ENCODE data around the gene GCNT3. TPM values are rescaled to one million over a fixed set of nuclear protein-coding genes. Genes with fewer than 3 reads are reported as not detected.

GCNT3 gene
- total RNA-seq, 1 experiment from 2014 or later = 0.20 TPM

DNA sequence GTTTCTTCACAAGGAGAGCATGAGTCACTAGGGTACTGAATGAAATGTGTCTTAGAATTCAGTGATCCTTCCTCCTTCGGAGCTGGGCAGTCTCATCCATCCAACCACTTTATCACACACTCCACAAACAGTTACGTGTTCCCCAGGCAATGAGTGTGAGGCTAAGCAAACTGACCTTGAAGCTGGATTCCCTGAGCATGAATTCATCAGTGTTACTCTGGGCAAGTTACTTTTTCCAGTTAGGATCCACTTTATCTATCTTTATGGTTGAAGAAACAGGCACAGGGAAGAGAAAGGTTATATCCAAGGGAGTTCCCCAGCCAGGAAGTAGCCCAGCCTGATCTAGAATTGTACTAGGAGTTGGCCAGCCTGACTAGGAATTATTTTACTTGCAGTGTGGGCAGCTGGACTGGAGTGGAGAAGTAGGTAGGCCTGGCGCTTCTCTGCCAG, 17.1 kb upstream of the GCNT3 start (continued):
- no peak for TF ChIP-seq ZNF138 (CRISPR knock-in tag; conservative IDR thresholded peaks at IDR 0.05)
- TF ChIP-seq, protein P1, sequence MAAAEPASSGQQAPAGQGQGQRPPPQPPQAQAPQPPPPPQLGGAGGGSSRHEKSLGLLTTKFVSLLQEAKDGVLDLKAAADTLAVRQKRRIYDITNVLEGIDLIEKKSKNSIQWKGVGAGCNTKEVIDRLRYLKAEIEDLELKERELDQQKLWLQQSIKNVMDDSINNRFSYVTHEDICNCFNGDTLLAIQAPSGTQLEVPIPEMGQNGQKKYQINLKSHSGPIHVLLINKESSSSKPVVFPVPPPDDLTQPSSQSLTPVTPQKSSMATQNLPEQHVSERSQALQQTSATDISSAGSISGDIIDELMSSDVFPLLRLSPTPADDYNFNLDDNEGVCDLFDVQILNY (CRISPR knock-in tag; IDR thresholded peaks at IDR 0.05) = no peak
- TF ChIP-seq, protein P2, sequence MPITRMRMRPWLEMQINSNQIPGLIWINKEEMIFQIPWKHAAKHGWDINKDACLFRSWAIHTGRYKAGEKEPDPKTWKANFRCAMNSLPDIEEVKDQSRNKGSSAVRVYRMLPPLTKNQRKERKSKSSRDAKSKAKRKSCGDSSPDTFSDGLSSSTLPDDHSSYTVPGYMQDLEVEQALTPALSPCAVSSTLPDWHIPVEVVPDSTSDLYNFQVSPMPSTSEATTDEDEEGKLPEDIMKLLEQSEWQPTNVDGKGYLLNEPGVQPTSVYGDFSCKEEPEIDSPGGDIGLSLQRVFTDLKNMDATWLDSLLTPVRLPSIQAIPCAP (CRISPR knock-in tag; IDR thresholded peaks at IDR 0.05) = no peak

DNA sequence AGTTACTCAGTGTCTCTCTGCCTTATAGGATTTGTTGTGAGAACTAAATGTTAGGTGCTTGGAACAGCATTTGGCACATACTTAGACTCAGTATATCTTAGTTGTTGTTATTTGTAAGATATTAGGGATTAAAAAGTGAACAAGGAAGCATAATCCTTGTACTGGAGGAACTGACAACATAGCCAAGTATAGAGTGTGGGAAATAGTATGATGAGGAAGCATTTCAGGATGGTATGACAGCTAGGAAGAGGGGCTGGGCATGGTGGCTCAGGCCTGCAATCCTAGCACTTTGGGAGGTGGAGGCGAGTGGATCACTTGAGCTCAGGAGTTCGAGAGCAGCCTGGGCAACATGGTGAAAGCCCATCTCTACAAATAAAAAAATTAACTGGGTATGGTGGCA, 16.6 kb upstream of the GCNT3 start:
- CTCF ChIA-PET = interaction anchor here (2.4 kb wide), 1 partner anchor 66 kb away, joined by 6 read pairs; no protein-coding TSS in a partner anchor
- Mint-ChIP-seq H3K9me3 (peaks cover 8% of the 10 kb centered on the region; the same call in 1 of the 2 replicates), H3K4me3 (no peak overlapping the region), H3K27me3 (ENCODE audit: low read depth) (no peaks in the 10 kb centered on the region; the same call in 1 of the 2 replicates), H3K36me3 (peaks cover 2% of the 10 kb centered on the region; the same call in 1 of the 2 replicates), H3K27ac (no peak overlapping the region), H3K4me1 (no peaks in the 10 kb centered on the region)
- DNase-seq (ENCODE audit: low spot score) = no peak
- ATAC-seq = no peak
- POLR2A ChIA-PET = no interaction called here
- TF ChIP-seq FOXP1 (CRISPR knock-in tag; IDR thresholded peaks at IDR 0.05; ENCODE audit: borderline replicate concordance) = no peak

DNA sequence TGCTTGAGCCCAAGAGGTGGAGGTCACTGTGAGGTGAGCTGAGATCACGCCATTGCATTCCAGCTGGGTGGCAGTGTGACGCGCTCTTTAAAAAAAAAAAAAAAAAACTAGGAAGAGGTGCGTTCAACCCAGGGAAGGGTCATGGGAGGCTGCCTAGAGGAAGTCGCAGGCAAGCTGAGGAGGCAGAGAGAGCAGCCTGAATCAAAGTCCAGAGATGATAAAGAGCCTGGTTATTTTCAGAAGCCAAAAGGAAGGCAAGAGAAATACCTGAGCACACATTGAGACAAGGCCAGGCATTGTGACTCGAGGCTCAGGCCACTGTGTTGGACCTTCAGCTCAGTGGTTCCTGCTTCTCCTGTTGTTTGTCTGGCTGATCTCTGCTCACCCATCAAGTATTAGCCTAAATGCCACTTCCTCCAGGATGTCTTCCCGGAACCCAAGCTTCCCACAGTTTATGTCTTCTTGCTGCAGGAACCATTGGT, 16.1 kb upstream of the GCNT3 start:
- CTCF ChIA-PET = interaction anchor here (2.4 kb wide), 1 partner anchor 67 kb away, joined by 6 read pairs; no protein-coding TSS in a partner anchor

DNA sequence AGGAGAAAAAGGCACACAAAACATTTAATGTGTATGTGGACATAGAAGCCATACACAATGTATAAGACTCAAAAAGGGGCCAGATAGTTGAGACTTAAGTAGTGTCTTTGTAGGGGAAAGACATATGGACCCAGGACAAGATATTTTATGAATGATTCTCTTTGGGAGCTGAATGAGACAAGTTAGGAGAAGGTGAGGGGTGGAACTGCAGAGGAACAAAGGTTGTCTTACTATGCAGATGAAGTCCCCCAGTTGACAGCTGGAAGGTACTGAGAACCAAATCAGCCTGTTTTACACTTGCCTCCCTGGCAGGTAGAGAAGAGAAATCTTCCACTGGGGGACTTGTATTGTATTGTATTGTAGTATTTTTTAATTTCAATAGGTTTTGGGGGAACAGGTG, 14.9 kb upstream of the GCNT3 start:
- CTCF ChIA-PET = no interaction called here
- H3K27me3 Mint-ChIP-seq (ENCODE audit: low read depth) = no peaks in the 10 kb centered on the region; the same call in 1 of the 2 replicates
- TF ChIP-seq SMAD3 (CRISPR knock-in tag; IDR thresholded peaks at IDR 0.05; ENCODE audit: borderline replicate concordance) (no peak), CREM (CRISPR knock-in tag; IDR thresholded peaks at IDR 0.05) (no peak), NFE2L1 (CRISPR knock-in tag; IDR thresholded peaks at IDR 0.05) (no peak), ZNF671 (CRISPR knock-in tag; IDR thresholded peaks at IDR 0.05) (no peak), NFYB (CRISPR knock-in tag; conservative IDR thresholded peaks at IDR 0.05; ENCODE audit: low read depth) (no peak), JUN (CRISPR knock-in tag; IDR thresholded peaks at IDR 0.05) (no peak), MXD4 (CRISPR knock-in tag; IDR thresholded peaks at IDR 0.05; ENCODE audit: borderline replicate concordance) (no peak), TCF7 (CRISPR knock-in tag; IDR thresholded peaks at IDR 0.05; ENCODE audit: low read depth) (no peak)
- TF ChIP-seq, protein P3, sequence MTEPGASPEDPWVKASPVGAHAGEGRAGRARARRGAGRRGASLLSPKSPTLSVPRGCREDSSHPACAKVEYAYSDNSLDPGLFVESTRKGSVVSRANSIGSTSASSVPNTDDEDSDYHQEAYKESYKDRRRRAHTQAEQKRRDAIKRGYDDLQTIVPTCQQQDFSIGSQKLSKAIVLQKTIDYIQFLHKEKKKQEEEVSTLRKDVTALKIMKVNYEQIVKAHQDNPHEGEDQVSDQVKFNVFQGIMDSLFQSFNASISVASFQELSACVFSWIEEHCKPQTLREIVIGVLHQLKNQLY (CRISPR knock-in tag; IDR thresholded peaks at IDR 0.05) = no peak
- TF ChIP-seq, protein P4, sequence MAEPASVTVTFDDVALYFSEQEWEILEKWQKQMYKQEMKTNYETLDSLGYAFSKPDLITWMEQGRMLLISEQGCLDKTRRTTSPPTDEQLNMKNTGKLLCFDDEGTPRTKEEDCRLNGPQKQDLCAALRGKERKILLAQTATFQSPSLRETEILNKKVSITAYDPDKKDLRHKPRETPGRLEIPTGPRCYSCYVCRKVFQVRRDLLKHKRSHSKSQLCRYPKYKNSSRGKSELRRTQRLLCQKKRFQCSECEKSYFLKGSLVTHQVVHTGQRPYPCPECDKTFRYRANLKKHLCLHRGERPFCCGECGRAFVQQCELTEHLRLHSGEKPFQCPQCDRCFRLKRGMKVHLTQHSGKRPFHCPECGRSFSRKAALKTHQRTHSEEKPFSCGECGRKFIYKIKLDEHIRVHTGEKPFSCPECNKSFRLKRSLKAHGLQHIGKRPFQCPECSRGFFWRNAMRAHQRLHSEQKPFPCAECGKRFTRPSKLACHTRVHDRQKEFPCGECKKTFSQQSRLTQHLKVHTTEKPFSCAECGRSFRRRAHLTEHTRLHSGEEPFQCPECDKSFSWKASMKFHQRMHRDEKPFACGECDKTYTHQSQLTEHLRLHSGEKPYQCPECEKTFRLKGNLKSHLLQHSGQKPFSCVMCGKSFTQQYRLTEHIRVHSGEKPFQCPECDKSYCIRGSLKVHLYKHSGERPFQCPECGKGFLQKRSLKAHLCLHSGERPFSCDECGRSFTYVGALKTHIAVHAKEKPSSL (CRISPR knock-in tag; conservative IDR thresholded peaks at IDR 0.05) = no peak
- TF ChIP-seq, protein P5, sequence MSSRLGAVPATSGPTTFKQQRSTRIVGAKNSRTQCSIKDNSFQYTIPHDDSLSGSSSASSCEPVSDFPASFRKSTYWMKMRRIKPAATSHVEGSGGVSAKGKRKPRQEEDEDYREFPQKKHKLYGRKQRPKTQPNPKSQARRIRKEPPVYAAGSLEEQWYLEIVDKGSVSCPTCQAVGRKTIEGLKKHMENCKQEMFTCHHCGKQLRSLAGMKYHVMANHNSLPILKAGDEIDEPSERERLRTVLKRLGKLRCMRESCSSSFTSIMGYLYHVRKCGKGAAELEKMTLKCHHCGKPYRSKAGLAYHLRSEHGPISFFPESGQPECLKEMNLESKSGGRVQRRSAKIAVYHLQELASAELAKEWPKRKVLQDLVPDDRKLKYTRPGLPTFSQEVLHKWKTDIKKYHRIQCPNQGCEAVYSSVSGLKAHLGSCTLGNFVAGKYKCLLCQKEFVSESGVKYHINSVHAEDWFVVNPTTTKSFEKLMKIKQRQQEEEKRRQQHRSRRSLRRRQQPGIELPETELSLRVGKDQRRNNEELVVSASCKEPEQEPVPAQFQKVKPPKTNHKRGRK (CRISPR knock-in tag; IDR thresholded peaks at IDR 0.05; ENCODE audit: borderline replicate concordance) = no peak
- TF ChIP-seq, protein P6, sequence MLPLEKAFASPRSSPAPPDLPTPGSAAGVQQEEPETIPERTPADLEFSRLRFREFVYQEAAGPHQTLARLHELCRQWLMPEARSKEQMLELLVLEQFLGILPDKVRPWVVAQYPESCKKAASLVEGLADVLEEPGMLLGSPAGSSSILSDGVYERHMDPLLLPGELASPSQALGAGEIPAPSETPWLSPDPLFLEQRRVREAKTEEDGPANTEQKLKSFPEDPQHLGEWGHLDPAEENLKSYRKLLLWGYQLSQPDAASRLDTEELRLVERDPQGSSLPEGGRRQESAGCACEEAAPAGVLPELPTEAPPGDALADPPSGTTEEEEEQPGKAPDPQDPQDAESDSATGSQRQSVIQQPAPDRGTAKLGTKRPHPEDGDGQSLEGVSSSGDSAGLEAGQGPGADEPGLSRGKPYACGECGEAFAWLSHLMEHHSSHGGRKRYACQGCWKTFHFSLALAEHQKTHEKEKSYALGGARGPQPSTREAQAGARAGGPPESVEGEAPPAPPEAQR (CRISPR knock-in tag; IDR thresholded peaks at IDR 0.05) = no peak
- TF ChIP-seq, protein P7, sequence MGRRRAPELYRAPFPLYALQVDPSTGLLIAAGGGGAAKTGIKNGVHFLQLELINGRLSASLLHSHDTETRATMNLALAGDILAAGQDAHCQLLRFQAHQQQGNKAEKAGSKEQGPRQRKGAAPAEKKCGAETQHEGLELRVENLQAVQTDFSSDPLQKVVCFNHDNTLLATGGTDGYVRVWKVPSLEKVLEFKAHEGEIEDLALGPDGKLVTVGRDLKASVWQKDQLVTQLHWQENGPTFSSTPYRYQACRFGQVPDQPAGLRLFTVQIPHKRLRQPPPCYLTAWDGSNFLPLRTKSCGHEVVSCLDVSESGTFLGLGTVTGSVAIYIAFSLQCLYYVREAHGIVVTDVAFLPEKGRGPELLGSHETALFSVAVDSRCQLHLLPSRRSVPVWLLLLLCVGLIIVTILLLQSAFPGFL (CRISPR knock-in tag; IDR thresholded peaks at IDR 0.05; ENCODE audit: borderline replicate concordance) = no peak

More for the DNA sequence above, 16.1 kb upstream of the GCNT3 start:
- H3K9me3 Mint-ChIP-seq = peaks cover 13% of the 10 kb centered on the region; the same call in 1 of the 2 replicates
- ATAC-seq (no peak), DNase-seq (ENCODE audit: low spot score) (no peak)
- POLR2A ChIA-PET = no interaction called here
- peaks cover 3% of the 10 kb centered on the region; the same call in 1 of the 2 replicates for H3K36me3 Mint-ChIP-seq
- H3K27me3 Mint-ChIP-seq (ENCODE audit: low read depth) = no peaks in the 10 kb centered on the region; the same call in 1 of the 2 replicates
- TF ChIP-seq ZNF317 (CRISPR knock-in tag; IDR thresholded peaks at IDR 0.05; ENCODE audit: borderline replicate concordance, low read depth) (no peak), NFE2L1 (CRISPR knock-in tag; IDR thresholded peaks at IDR 0.05) (no peak), NR2C2 (CRISPR knock-in tag; IDR thresholded peaks at IDR 0.05) (no peak), NR3C1 (CRISPR knock-in tag; conservative IDR thresholded peaks at IDR 0.05; ENCODE audit: low read depth) (no peak), ZNF416 (CRISPR knock-in tag; IDR thresholded peaks at IDR 0.05) (no peak)
- TF ChIP-seq, protein P1 (CRISPR knock-in tag; IDR thresholded peaks at IDR 0.05) = no peak
- no peaks in the 10 kb centered on the region for H3K4me1 Mint-ChIP-seq
- no peak overlapping the region for H3K27ac Mint-ChIP-seq
- H3K4me3 Mint-ChIP-seq = no peak overlapping the region

More for the DNA sequence above, 14.9 kb upstream of the GCNT3 start:
- H3K36me3 Mint-ChIP-seq = peaks cover 6% of the 10 kb centered on the region
- H3K27ac Mint-ChIP-seq = no peak overlapping the region
- H3K4me3 Mint-ChIP-seq = no peak overlapping the region
- DNase-seq (ENCODE audit: low spot score) (no peak), ATAC-seq (no peak)
- no peaks in the 10 kb centered on the region for H3K4me1 Mint-ChIP-seq
- POLR2A ChIA-PET = no interaction called here
- H3K9me3 Mint-ChIP-seq = peaks cover 20% of the 10 kb centered on the region
